Stimulated activated CD4-positive, alpha-beta T cell treated with anti-CD3 and anti-CD28 coated beads, TNF-alpha, amount 100 ng/mL, for 1 hour (primary cell): Measurements from ENCODE around the gene SLC12A4.
"Not testable (repeated sequence)": the region's sequence is repeated elsewhere in the genome, so short reads cannot be mapped to it uniquely, and the experiment has no call there.

Experiments used
- DNase-seq, 3 donors: peaks; one replicate each; pipeline ENCODE4 v3.0.0-alpha.2; 2020; ENCODE audit warnings: low read depth in 3 of 3, low spot score in 1 of 3

Gene SLC12A4

DNA sequence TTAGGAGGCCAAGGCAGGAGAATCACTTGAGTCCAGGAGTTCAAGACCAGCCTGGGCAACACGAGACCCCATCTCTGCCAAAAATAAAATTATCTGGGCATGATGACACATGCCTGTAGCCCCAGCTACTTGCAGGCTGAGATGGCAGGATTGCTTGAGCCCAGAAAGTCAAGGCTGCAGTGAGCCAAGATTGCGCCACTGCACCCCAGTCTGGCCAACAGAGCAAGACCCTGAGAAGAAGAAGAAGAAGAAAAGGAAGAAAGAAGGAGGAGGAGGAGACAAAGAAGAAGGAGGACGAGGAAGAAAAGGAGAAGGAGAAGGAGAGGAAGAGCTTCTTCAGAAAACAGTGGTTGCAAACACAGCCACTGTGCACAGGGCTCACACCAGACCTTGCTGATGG lies 20.2 kb upstream of the SLC12A4 start:
- DNase-seq = no peak

DNA sequence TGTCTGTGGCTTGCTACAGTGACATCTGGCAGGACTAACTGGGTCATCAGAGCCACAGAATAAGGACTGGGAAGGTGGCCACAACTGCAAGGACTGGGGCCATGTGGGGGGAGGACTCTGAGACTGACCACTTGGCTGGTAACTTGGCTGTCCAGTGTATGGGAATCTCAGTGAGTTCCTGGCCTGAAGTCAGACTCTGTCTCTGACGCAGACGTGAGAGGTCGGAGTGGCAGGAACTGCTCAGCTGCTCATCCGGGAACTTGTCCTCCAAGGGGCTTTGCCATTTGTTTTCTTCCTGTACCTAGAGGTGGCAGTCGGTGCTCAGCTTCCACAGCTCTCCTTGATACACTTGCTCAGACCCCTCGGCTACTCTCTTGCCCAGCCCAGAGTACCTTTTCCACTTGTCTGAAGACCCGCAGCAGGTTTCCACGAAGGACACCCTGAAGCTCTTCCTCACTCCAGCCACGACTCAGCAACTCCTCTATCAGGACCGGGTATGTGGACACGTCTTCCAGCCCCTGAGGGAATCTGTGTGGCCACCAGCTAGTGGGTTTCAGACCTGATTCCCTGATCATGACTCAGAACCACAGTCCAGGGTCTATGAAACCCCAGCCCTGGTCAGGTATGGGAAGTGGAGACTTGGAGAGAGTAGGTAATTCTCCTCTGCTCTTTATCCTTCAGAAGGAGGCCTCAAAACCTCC lies 19.2 kb upstream of the SLC12A4 start:
- DNase-seq = no peak

DNA sequence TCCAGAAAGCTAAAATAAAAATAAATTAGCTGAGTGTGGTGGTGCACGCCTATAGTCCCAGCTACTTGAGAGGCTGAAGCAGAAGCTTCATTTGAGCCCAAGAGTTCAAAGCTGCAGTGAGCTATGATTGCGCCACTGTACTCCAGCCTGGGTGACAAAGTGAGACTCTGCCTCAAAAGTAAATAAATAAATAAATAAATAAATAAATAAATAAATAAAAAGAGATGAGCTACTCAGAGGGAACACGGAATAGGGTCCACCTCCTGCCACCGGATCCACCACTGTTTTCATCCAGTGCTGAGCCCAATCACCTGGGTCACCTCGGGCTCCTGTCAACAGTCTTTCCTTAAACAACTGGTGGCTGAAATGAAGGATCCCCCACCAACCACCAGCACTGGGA lies 18.5 kb upstream of the SLC12A4 start:
- DNase-seq = no peak

DNA sequence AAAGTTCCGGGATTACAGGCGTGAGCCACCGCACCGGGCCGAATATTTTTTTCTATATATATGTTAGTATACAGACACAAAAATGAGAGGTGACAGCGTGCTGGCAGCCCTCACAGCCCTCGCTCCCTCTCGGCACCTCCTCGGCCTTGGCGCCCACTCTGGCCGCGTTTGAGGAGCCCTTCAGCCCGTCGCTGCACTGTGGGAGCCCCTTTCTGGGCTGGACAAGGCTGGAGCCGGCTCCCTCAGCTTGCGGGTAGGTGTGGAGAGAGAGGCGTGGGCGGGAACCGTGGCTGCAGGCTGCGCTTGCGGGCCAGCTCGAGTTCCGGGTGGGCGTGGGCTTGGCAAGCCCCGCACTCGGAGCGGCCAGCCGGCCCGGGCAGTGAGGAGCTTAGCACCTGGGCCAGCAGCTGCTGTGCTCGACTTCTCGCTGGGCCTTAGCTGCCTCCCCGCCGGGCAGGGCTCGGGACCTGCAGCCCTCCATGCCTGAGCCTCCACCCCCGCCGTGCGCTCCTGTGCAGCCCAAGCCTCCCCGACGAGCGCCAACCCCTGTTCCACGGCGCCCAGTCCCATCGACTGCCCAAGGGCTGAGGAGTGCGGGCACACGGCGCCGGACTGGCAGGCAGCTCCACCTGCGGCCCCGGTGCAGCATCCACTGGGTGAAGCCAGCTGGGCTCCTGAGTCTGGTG lies 13.7 kb upstream of the SLC12A4 start:
- no peak for DNase-seq

DNA sequence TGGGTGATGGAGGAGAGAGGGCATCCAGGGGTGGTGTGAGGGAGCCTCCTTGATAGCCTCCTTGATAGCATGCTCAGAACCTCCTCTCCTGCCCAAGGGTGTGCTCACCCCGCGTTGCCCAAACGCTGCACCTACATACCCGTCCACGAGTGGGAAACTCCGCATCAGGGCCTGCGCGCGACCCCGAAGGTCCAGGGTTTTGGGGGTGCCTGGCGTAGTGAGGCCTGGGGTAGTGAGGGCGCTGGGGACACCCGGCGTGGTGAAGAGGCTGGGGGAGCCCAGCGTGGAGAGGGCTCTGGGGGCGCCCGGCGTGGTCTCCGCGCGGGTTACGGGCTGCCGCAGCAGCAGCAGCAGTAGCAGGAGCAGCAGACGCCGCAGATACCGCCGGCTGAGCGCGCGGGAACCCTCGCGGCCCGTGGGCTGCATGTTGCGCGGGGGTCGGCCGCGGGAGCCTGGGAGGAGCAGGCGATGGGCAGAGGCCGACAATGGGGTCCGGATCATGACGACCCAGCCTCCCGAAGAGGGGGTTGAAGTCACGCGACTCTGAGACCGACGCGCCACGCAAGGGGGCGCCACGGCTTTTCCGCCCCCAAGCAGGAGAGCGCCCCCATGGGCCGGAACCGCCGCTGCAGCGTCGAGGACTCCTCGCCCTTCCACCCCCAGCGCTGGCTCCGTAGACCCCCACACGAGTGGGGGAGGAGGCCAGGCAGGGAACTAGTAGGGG lies 11.7 kb upstream of the SLC12A4 start, which contains the start of gene DPEP3:
Gene DPEP3 (minus strand): TSS at position 545 of the 724 bp plus-strand sequence. CDS start 119 bp downstream, at position 426.
- DNase-seq = no peak

DNA sequence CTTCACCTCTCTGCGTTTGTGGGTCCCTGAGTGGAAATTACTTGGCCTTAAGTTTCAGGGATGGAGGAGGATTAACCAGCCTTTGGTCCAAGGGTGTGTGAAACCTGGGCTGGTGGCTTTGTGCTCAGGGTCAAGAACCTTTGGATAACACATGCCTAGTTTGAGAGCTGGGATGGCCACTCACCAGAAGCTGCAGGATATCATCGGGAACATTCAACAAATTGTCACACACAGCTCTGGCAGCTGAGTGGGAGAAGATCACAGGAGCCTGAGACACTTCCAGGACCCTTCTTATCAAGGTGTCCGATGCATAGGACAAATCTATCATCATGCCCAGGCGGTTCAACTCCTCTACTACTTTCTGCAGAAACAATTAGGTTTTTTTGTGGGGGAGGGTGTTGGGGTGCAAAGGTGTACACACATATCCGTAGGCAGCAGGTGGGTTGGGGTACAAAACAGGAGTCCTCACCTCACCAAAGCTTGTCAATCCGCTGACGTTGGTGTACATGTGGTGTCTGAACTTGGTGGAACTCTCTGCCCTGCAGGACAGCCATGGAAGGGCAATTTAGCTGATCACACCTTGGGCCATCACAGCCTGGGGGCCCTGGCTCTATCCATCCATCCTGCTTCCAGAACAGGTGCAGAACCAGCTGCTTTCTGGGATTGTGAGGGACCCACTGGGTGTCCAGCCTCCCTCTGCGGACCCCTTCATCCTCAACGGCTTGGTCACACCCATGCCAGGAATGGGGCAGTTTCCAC lies 9.2 kb upstream of the SLC12A4 start:
- no peak for DNase-seq

DNA sequence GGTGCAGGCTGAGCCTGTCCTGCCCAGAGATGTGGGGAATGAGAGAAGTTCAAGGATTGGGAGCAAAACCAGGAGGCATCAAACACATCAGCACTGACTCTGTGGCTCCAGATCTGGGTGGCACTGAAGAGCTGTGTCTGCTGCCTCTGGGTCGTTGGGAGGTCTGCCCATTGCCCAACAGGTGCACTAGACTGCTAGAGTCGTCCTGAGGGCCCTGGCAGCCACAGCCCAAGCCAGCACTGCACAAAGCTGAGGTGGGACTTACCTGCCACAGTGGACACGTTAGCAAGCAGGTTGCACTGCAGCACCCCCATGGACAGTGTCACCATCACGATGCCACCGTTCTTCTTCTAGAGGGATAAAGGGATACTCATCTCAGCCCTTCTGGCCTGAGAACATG lies 8.6 kb upstream of the SLC12A4 start:
- no peak for DNase-seq

DNA sequence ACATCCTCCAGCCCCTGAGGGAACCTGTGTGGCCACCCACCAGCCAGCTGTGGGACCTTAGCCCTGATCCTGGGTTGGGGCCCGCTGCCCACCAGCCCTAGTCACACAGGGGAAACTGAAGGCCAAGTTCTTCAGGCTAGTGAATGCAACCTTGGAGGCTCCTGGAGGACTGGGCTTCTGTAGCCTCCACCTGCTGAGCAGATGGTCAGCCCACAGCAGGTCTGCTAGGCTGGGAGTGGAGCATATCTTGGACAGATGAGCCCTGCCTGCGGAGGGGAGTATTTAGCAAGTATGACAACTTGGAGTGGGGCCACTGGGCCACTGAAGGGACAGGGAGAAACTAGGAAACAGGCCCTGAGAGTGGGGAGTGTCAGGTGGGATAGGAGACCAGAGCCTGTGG lies 7.8 kb upstream of the SLC12A4 start:
- no peak for DNase-seq

DNA sequence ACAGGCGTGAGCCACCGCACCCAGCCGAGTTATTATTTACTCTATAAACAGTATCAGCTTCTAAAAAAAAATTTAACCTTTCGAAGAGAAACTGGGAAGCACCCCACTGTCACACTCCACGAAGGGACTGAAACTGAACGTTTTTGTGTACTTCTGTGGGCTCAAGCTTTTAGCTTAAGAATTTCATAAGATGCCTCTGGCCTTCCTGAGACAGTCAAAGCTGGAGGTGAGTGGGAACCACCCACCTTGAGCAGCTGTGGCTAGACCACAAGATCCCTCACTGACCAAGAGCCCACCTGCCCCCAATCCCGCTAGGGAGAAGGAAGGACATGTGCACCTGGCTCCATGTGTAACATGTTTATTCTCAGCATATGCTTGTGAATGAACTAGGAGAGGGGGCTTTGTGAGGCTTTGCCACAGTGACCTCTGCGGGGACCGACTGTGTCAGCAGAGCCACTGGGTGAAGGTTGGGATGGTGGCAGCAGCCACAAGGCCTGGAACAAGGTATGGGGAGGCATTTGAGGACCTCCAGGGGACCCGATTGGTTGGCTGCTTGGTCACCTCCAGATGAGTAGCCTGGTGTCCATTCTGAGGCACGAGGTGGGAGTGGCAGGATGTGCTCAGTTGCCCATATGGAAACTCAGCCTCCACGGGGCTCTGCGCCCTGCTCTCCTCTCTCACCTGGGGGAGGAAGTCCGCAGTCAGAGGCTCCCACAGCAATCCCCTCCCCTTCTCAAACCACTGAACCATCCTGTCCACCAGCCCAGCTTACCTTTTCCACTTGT lies 7.1 kb upstream of the SLC12A4 start:
- DNase-seq = no peak

DNA sequence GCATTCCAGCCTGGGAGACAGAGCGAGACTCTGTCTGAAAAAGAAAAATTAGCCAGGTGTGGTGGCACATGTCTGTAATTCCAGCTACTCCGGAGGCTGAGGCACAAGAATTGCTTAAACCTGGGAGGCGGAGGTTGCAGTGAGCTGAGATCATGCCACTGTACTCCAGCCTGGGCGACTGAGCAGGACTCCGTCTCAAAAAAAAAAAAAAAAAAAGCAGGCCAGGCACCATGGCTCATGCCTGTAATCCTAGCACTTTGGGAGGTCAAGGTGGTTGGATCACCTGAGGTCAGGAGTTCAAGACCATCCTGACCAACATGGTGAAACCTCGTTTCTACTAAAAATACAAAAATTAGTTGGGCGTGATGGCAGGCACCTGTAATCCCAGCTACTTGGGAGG lies 3.8 kb upstream of the SLC12A4 start:
- not testable (repeated sequence) for DNase-seq

DNA sequence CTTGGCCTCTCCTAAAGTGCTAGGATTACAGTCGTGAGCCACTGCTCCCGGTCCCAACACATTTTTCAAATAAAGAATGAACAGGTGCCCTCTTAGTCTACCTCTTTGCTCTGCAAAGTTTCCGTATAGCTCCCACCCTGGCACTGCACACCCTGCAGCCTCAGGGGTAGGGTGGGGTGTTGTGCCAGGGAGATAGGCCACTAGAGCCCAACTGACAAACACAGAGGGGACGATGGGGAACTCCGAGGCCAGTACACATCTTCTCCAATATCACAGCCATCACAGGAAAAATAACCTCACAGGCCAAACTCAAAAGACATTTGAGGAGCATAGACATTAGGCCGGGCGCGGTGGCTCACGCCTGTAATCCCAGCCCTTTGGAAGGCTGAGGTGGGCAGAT lies 2.7 kb upstream of the SLC12A4 start:
- DNase-seq = no peak

DNA sequence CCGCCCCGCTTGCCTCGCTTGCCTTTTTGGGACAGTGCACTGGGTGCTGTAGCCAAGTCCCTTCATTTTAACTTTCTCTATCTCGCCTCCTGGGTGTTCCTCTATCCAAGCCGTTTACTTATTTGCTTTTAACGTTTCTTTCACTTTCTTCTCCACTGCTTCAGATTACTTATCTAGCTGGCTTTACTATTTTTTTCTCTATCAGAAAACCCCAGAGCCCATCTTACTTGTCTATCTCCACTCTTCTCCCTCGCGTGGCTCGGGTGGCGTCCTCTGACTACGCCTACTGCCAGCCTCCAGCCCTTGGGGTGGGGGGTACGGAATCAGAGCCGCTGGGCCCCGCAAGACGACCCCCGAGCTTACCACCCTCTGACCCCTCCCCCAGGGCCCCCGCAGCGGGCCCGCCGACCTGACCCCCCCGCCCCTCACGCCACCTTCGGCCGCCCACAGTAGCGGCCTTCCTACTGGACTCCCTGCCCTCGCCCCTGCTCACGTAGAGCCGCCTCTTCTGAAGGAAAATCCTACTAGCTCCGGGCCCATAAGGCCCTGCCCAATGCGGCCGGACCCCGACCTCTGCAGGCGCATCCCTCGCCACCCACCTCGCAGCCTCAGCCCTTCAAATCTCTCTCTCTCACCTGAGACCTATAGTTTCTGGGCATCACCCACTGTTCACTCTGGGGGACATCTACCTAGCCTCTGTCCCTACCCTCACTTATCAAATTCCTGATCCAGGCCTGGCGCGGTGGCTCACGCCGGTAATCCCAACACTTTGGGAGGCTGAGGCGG lies 1.0 kb upstream of the SLC12A4 start:
- no peak for DNase-seq

DNA sequence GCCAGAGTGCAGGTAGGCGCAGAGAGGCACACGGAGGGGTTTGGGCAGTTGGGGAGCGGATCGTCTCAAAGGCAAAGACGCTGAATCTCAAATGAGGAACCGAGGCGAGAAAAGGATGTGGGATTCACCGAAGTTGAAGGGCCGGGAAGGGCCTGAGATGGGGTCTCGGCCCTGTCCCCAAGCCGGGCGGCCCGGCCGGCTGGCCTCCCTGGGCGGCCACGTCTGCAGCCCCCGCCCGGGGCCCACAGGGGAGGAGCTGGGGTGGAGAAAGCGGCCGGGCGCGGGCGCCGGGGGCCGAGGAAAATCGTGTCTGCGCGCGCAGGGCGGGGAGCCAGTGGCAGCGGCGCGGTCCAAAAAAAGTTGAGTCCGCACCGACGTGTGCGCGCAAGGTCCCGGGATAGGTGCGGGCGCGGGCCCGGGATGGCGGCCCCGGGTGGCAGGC lies 458 bp downstream of the SLC12A4 start:
- DNase-seq = peak in 1 of 3 donors; percentile 27

DNA sequence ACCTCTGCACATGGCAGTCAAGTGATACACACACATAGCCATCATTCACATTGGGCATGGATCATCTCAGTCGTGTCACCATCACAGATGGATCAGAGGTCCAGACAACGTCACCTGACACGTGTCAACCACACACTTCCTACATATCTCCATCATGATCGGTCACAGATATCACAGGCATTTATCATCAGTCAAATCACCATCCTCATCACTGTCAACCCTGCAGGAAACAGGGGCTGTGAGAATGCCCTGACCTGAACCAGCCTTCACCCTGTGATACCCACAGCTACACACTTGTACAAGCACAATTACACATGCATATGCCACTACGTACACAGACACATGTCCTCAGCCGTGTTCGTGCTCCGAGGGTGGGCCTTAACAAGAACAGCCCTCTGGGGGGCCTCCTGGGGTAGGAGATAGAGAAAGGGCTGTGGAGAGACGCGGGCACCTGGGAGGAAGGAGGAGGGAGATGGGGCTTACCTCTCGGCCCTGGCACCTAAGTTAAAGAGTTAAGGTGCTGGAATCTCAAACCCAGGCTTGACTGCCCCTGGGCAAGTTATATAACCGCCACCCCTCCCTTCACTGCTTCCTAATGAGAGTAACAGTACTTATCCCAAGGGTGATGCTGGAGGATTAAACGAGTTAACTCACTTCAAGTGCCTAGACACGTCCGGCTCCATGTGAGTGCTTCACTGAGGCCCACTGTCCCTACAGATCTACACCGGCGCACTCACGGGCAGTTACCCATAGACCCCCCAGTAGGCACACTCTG lies 1.1 kb downstream of the SLC12A4 start:
- no peak for DNase-seq

DNA sequence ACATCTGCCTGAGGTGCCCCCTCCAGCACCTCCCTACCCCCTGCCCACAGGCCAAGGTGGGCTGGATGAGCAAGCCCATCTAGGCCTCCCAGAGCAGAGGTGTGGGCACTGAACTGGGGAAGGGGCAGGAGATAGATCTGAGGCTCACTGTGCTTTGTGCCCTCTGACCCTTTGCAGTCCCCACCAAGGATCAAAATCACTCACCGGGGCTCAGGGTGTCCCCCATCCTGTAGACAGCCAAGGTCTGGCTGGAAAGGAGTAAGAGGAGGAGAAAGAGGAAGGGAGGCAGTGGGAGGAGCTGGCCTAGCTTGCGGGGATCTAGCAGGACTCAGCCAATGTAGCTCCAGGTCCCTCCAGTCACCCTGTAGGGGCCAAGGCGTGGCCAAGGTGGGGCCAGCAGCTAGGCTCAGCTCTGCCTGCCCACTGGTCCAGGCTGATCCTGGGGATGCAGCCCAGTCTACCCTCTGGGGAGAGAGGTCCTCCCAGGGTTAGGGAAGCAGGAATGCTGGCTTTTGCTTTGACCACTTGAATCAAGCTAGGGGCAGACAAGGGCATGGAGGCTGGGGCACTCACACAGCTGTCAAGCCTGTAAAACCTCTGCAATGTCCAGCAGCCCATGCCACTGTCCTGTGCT lies 1.8 kb downstream of the SLC12A4 start:
- DNase-seq = no peak

DNA sequence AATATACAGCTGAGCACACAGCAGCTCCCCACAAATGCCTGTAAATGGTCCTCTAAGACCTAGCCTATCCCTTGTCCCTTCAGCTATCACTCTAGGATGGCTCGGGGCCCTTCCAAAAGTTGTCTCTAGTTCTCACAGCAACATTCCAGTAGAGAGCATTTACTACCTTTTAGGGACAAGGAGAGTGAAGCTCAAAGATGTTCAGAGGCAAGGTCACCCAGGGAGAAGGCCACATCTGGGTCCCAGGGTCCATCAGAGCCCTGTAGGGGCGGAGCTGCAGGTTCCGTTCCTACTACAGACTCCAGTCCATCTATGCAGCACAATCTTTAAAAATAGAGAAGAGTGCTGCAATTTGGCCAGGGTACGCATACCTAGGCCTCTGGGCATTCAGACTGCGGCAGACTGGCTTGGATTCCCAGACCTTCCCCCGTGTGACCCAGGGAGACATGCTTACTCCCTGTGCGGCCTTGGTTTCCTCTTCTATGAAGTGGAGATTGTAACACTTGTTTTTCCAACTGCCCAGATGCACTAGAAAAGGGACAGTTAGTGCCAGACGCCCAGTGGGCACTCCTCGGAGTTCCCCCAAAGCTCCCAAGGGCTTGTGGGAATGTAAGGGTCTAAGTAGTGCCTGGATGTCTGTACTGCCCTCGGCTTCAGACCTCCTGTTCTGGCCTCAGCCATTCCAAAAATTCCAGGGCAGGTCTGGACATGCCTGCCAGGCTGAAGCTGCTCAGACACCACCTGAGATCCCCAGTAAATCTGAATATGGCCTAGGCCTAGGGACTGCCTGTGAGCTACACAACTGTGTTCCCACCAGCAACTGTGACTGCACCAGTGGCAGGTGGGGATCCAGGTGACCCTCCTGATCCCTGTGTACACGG lies 2.5 kb downstream of the SLC12A4 start:
- no peak for DNase-seq

DNA sequence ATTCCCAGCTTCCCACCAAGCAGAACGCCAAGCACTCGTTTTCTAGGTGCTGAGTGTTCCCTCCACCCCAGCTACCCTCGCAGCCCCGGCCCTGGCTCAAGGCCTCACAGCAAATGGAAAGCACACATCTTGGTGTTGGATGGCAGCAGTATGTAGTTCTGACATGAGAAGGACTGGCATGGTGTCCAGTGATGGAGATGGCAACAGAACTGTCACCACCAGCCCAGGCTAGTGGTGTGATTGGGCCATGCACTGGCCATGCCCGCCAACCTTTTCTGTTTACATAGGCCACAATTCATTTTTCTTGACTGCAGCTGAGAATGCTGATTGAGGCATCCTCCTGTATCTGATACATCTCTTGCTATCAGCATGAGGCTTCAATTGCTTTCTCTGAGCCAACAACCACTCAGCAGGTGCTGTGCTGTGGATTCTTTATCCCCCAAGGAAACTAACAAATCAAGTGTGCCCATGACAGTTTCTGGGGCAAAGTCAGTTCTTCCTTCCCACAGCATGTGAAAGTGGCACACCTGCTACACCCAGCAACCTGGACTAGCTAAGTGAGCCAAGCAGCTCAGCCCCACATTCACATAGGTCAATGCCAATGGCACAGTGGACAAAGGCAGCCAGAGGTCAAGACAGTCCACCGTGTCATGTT lies 3.8 kb downstream of the SLC12A4 start:
- DNase-seq = no peak
